Nephron (organoid): Measurements from ENCODE around the gene SEMA4B.
"Not testable (repeated sequence)": the region's sequence is repeated elsewhere in the genome, so short reads cannot be mapped to it uniquely, and the experiment has no call there.

Experiments used
- H3K27ac Mint-ChIP-seq, 3 experiments: 2 replicates each; pipeline ENCODE4 v1.8.0; 2020; ENCODE audit warnings: mixed read lengths in 3 of 3, mild to moderate bottlenecking in 2 of 3, moderate library complexity in 1 of 3
- H3K27me3 Mint-ChIP-seq: 2 replicates; pipeline ENCODE4 v1.8.0; 2021; ENCODE audit warnings: low read depth, mild to moderate bottlenecking, moderate library complexity, mixed read lengths
- H3K36me3 Mint-ChIP-seq: 2 replicates; pipeline ENCODE4 v1.8.0; 2020; ENCODE audit warnings: low read depth, mixed read lengths
- H3K4me1 Mint-ChIP-seq: 2 replicates; pipeline ENCODE4 v1.8.0; 2020; ENCODE audit warnings: mixed read lengths
- H3K4me3 Mint-ChIP-seq, 3 experiments: 2 replicates each; pipeline ENCODE4 v1.8.0; 2020; ENCODE audit warnings: mild to moderate bottlenecking in 3 of 3, mixed read lengths in 3 of 3, moderate library complexity in 2 of 3
- H3K9me3 Mint-ChIP-seq: 2 replicates; pipeline ENCODE4 v1.8.0; 2020; ENCODE audit warnings: mixed read lengths
- TF ChIP-seq, protein P1 (sequence below), 3 experiments: fragments of 200-600 bp; sonication (generic); IDR thresholded peaks; one replicate each; pipeline ENCODE4 v1.5.0; 2021; ENCODE audit warnings: antibody characterized with exemption in 3 of 3; ENCODE audit not compliant: unreplicated experiment in 3 of 3

SEMA4B gene

DNA sequence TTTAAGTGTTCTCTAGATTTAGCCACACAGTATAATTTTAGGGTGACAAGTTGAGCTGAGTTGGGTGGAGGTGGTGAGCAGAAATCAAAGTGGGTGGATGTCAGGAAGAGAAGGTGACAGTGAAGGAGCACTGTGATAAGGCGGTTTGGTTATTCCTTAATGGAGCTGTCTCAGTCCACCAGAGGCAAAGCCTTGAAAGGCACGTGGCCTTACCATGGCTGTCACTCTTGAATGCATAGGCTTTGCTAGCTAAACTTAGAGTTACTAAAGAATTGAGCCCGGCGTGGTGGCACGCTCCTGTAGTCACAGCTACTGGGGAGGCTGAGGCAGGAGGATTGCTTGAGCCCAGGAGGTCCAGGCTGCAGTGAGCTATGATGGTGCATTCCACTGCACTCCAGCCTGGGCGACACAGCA is 47.7 kb downstream of the SEMA4B start:
- Mint-ChIP-seq H3K27ac (peak overlapping the region in 1 of 3 experiments; percentile 20), H3K4me3 (peak overlapping the region; percentile 56 to 83 (median 75)), H3K9me3 (no peaks in the 10 kb centered on the region), H3K4me1 (peaks cover 8% of the 10 kb centered on the region), H3K36me3 (no peaks in the 10 kb centered on the region), H3K27me3 (peaks cover 10% of the 10 kb centered on the region)
- TF ChIP-seq, protein P1, sequence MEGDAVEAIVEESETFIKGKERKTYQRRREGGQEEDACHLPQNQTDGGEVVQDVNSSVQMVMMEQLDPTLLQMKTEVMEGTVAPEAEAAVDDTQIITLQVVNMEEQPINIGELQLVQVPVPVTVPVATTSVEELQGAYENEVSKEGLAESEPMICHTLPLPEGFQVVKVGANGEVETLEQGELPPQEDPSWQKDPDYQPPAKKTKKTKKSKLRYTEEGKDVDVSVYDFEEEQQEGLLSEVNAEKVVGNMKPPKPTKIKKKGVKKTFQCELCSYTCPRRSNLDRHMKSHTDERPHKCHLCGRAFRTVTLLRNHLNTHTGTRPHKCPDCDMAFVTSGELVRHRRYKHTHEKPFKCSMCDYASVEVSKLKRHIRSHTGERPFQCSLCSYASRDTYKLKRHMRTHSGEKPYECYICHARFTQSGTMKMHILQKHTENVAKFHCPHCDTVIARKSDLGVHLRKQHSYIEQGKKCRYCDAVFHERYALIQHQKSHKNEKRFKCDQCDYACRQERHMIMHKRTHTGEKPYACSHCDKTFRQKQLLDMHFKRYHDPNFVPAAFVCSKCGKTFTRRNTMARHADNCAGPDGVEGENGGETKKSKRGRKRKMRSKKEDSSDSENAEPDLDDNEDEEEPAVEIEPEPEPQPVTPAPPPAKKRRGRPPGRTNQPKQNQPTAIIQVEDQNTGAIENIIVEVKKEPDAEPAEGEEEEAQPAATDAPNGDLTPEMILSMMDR (IDR thresholded peaks at IDR 0.05; ENCODE audit: unreplicated experiment in 3 of 3), result no peak

DNA sequence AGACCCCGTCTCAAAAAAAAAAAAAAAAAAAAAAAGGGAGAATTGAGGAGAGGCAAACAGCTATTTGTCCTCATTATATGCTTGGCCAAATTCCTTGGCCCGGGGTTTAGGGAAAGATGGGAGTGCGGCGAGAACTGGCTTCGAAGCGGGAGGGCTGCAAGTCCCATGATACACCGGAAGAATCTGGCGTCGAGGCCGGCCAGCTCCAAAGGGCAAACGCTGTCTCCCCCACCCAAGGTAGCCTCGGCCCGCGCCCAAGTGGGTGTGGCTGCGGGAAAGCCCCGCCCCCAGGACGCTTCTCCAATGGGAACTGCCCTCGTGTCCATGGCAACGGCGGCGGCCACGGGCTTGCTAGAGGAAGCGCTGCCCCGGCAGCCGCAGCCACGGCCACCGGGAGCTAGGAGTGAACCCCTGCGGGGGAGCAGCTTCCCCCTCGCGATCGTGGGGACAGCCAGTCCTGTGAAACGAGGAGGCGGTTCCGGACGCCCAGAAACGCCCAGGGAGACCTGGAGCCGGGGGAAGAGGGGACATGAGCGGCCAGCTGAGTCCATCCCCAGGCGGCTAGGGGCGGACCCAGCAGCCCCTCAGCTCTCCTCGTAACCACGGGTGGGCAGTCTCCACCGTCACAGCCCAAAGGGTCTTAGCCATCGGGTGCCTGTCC is 48.2 kb downstream of the SEMA4B start, which contains the start of gene TTLL13:
Gene TTLL13 (plus strand): TSS at position 354 of the 661 bp plus-strand sequence. CDS start 1,075 bp downstream, outside the sequence.
- TF ChIP-seq, protein P1 (IDR thresholded peaks at IDR 0.05; ENCODE audit: unreplicated experiment in 3 of 3), result no peak
- Mint-ChIP-seq H3K27ac (peak within 1 kb of the TSS; percentile 20 to 74 (median 60)), H3K27me3 (peaks cover 11% of the 10 kb centered on the region), H3K36me3 (no peaks in the 10 kb centered on the region), H3K4me1 (peaks cover 8% of the 10 kb centered on the region), H3K9me3 (no peaks in the 10 kb centered on the region), H3K4me3 (peak within 1 kb of the TSS; percentile 82 to 85 (median 83))

DNA sequence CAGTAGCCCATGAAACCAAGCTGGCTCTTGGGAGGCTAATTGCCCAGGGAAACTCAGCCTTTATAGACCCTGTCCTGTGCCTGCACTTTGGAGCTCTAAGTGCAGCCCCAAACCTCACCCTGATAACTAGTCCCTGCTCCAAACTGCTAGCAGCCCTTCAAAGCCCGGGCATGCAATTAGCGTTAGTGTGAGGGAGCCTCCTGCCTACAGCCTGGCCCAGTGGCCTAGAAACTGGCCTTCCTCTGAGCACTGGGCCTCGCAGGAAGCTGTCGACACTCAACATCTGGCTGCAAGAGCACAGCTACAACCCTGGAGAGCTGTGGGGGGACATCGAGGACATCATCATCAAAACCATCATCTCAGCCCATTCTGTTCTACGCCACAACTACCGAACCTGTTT is 56.6 kb downstream of the SEMA4B start:
- Mint-ChIP-seq H3K27me3 (peaks cover 18% of the 10 kb centered on the region), H3K4me1 (no peaks in the 10 kb centered on the region), H3K27ac (no peak overlapping the region), H3K36me3 (no peaks in the 10 kb centered on the region), H3K4me3 (no peak overlapping the region), H3K9me3 (no peaks in the 10 kb centered on the region)
- TF ChIP-seq, protein P1 (IDR thresholded peaks at IDR 0.05; ENCODE audit: unreplicated experiment in 3 of 3), result no peak

DNA sequence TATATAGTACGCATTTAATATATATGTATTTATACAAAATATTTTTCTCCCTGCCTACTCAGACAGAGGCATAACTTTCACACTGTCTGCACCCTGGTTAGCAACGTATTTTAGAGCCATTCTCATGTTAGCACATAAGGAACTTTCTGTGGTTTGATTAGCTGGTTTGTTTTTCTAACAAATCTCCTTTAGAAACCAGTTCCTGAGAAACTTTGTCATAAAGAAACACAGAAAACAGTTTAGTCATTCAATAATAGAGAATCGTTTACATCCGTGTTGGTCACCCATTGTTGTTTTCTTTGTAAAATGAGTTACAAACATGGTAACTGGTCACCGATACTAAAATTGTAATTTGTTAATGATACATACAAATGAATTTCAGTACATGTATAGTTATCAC is 58.4 kb downstream of the SEMA4B start:
- Mint-ChIP-seq H3K4me3 (no peak overlapping the region), H3K4me1 (no peaks in the 10 kb centered on the region), H3K27me3 (peaks cover 14% of the 10 kb centered on the region), H3K36me3 (no peaks in the 10 kb centered on the region), H3K27ac (no peak overlapping the region), H3K9me3 (no peaks in the 10 kb centered on the region)
- TF ChIP-seq, protein P1 (IDR thresholded peaks at IDR 0.05; ENCODE audit: unreplicated experiment in 3 of 3), result no peak

DNA sequence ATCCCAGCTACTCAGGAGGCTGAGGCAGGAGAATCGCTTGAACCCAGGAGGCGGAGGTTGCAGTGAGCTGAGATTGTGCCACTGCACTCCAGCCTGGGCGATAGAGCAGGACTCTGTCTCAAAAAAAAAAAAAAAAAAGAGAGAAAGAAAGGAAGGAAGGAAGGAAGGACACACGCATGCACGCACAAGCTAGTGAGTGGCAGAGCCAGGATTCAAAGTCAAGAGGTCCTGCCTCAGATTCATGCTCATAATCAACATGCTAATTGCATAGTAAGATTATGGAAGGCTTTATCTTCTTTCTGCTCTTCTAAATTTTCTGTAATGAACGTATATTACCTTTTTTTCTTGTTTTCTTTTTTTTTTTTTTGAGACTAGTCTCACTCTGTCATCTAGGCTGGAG is 59.6 kb downstream of the SEMA4B start:
- not testable (repeated sequence) for H3K27ac Mint-ChIP-seq, H3K4me1 Mint-ChIP-seq, H3K27me3 Mint-ChIP-seq, H3K36me3 Mint-ChIP-seq, H3K4me3 Mint-ChIP-seq, H3K9me3 Mint-ChIP-seq

DNA sequence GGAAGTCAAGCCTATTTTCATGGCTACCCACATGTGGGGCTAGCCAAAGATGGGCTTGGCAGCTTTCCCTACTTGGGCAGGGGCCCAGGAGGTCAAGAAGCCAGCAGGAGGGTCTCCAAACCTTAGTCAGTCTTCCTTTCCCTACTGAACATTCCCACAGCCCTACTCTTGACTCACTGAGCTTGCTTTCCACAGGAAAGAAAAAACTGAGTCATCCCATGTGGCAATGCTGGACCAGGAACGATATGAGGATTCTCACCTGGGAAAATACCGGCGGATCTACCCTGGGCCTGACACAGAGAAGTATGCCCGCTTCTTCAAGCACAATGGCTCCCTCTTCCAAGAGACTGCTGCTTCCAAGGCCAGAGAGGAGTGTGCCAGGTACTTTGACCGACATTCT is 60.7 kb downstream of the SEMA4B start:
- Mint-ChIP-seq H3K27me3 (no peaks in the 10 kb centered on the region), H3K4me1 (peaks cover 14% of the 10 kb centered on the region), H3K36me3 (no peaks in the 10 kb centered on the region), H3K9me3 (no peaks in the 10 kb centered on the region), H3K27ac (no peak overlapping the region), H3K4me3 (no peak overlapping the region)
- TF ChIP-seq, protein P1 (IDR thresholded peaks at IDR 0.05; ENCODE audit: unreplicated experiment in 3 of 3), result no peak
